C4-2B (cell line): ENCODE results near the gene TRAF2.

Experiments used
- CTCF ChIP-seq: fragments of 450-650 bp; conservative IDR thresholded peaks from 2 replicates; pipeline ENCODE4 v1.5.1; 2017; ENCODE audit warnings: mild to moderate bottlenecking
- ZFX ChIP-seq: fragments of 450-650 bp; IDR thresholded peaks from 2 replicates; pipeline ENCODE4 v1.6.1; 2017

GRCh38 chr9:136888454-136888853 is 2.1 kb downstream of the TRAF2 start:
- no peak for TF ChIP-seq CTCF
- no peak for TF ChIP-seq ZFX
